Fibroblast of the aortic adventitia (primary cell): Measurements from ENCODE around the gene MYLK. TPM values are rescaled to one million over a fixed set of nuclear protein-coding genes. Genes with fewer than 3 reads are reported as not detected.

Source experiments
- DNase-seq: peaks from one replicate; pipeline ENCODE4 v3.0.0-alpha.2; 2010; ENCODE audit warnings: low read depth
- H3K4me3 ChIP-seq: 2 replicates; pipeline ENCODE4 v1.5.1; 2011; ENCODE audit warnings: low read depth, mild to moderate bottlenecking, control low read depth, low read length, moderate library complexity
- total RNA-seq: library from RNA; depleted of rRNA; stranded (reverse); fragments of >200 nt; gene quantifications from 2 replicates; pipeline ENCODE4 v1.2.3, GENCODE V29; 2012; ENCODE audit warnings: low replicate concordance
- TF ChIP-seq, protein P1 (sequence below): IDR thresholded peaks from 2 replicates; pipeline ENCODE4 v1.5.1; 2011; ENCODE audit warnings: mild to moderate bottlenecking, low read length, control low read depth, inconsistent platforms; ENCODE audit not compliant: insufficient read depth

MYLK gene
- total RNA-seq, 1 donor = 74.7 TPM

DNA sequence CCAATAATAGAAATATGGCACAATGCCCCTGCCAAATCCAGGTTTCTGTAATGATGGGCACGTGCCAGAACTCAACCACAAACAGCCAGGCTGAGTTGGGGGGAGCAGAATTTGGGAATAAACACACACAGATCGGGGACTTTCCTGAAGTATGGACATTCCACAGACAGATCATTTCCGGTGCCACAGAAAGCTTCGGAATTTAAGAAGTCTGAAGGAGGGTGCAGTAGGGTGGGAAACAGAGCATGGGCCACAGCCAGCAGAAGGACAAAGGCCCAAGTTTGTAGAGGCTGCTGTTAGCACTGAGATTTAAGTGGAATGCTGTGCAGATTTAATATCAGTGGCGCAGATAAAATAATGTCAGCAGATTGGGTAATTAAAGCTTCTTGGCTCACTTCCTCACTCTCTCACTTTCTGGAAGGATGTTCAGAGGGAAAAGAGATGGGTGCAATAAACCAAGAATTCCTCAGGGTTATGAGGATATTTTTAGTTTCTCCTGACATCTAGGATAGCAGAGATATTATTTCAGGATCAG lies 67.4 kb downstream of the MYLK start:
- no peak overlapping the region for H3K4me3 ChIP-seq
- peak; percentile 96 for DNase-seq
- TF ChIP-seq, protein P1, sequence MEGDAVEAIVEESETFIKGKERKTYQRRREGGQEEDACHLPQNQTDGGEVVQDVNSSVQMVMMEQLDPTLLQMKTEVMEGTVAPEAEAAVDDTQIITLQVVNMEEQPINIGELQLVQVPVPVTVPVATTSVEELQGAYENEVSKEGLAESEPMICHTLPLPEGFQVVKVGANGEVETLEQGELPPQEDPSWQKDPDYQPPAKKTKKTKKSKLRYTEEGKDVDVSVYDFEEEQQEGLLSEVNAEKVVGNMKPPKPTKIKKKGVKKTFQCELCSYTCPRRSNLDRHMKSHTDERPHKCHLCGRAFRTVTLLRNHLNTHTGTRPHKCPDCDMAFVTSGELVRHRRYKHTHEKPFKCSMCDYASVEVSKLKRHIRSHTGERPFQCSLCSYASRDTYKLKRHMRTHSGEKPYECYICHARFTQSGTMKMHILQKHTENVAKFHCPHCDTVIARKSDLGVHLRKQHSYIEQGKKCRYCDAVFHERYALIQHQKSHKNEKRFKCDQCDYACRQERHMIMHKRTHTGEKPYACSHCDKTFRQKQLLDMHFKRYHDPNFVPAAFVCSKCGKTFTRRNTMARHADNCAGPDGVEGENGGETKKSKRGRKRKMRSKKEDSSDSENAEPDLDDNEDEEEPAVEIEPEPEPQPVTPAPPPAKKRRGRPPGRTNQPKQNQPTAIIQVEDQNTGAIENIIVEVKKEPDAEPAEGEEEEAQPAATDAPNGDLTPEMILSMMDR = no peak

DNA sequence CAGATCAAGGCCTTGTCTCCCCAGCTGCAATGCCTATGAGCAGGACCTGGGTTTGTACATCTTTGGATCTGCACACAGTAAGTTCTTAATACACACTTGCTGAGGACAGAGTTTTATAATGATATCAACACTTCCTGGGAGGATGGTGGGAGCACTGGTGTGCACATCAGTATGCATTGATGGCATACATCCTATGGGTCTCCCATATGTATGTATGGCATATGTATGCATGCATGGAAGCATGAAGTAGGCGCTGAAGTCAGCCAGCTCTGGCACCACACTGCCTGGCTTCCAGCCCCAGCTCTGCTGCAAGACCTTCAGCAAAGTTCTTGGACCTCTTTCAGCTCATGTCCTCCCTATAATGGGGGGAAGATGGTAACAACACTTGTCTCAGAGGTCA lies 68.2 kb downstream of the MYLK start:
- no peak overlapping the region for H3K4me3 ChIP-seq
- no peak for DNase-seq
- TF ChIP-seq, protein P1 = no peak

DNA sequence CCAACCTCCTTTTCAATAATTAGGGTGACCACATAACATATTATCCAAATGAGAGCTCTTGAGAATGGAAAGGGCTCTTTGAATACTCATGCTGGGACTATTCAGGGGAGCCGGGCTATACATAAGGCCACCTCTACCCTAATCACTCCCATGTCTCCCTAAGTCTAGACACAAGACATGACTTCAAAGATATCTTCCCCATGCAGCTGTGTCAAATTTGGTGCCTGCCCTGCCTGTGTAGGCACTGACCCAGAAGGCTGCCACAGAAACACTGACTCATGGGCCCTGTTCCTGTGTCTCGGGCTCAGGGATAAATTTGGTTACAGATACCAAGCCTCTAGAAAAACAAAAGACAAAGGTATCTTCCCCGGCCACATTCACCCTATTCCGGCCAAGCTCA lies 70.3 kb downstream of the MYLK start:
- DNase-seq = peak; percentile 25
- TF ChIP-seq, protein P1 = no peak
- no peak overlapping the region for H3K4me3 ChIP-seq

DNA sequence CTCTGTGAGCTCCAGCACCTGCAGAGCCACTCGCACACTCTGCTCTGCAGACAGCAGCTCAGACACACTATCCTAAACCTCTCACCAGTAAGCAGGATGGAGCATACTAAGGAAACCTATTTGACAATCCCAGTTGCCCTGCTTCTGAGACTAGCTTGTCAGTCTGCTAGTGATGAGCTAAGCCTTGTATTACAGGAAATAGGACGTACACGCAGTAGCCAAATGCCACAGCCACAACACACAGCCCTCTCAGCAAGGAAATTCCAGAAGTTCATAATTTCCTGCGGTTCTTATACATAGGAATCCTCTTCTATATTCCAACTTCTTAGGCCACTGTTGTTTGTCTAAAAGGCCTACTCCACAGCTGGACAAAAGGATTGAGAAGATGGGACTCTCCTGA lies 74.5 kb downstream of the MYLK start:
- no peak overlapping the region for H3K4me3 ChIP-seq
- TF ChIP-seq, protein P1 = no peak
- DNase-seq = no peak

DNA sequence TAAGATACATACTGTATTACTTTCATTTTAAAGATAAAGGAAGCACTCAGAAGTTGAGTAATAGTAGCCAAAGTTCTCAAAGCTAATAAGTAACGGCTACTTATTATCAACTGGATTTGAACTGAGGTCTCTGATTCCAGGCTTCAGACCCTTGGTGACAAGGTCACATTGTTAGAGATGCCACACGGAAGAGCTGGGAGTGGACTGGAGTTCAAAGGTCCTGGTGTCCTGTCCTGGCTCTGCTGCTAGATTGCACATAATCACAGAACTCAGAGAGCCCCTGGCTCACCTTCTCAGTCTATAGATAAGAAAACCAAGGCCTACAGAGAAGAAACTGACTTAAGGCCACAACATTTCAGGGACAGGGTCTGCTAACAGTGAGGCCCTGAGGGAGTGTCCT lies 75.3 kb downstream of the MYLK start:
- DNase-seq = no peak
- H3K4me3 ChIP-seq = no peak overlapping the region
- TF ChIP-seq, protein P1 = no peak

DNA sequence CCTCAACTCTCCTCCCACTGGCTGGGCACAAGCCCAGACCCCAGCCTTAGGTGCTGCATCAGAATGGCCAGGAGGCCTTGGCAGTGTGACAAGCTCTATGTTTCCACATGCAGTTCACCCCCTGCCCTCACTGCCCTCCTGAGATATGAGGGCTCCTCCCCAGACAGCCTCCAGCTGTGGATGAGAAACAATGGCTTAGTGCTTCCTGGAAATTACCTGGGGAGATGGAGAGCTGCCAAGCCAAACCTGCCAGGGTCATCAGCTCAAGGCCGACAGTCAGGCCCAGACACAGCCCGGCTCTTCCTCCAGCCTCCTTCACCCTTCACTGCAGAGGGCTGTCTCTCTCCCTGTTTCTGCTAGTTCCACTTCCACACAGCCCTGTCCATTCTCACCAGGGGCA lies 76.3 kb downstream of the MYLK start:
- TF ChIP-seq, protein P1 = no peak
- H3K4me3 ChIP-seq = no peak overlapping the region
- DNase-seq = peak; percentile 70

DNA sequence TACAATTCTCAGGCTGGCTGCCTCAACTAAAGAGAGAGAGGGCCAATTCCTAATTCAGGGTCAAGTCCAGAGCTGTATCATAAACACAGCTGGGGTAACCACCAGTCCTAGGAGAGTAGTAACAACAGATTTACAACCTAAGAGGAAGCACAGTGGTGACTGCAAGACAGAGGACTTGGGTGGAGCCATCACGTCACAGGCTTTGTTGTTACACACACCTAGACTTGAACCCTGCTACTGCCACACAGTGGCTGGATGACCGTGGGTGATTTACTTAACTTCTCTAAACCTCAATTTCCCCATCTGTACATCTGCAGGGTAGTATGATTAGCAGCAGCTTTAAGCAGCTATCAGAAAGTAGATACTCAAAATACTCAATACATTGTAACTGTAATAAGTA lies 78.6 kb downstream of the MYLK start:
- H3K4me3 ChIP-seq = no peak overlapping the region
- no peak for DNase-seq
- TF ChIP-seq, protein P1 = no peak
